ENCODE data around the gene CELF4.

The CELF4 gene

GRCh38 chr18:37253394-37254235, 312.0 kb downstream of the CELF4 start:
- DNase-seq (ENCODE audit: low spot score): no peak

DNA sequence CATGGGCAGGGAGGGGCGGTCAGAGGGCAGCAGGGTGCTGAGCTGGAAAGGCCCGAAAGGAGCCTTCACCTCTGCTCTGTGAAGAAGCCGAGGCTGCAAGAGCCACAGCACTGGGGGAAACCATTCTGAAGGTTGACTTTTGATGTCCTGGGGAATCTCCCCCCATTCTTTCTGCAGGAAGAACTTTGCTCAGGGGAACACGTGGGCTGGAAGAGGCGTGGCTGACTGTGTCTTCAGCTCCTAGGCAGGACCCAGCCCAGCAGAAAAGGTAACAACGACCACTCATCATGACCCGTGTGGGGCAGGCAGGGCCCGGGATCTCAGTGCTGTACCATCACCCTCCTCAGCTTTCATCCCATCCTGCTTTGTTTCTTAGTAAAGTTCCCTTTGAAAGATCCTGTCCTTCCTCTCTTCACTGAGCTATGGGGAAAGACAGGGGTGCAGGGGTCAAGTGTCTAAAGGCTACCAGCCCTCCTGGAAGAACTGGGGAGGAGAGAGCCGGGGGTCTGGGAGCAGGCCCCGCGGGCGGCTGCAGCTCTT, 312.7 kb downstream of the CELF4 start:
- DNase-seq (ENCODE audit: low spot score): no peak

- DNase-seq (ENCODE audit: low spot score): no peak
Measured at GRCh38 chr18:37252342-37252741, 313.3 kb downstream of the CELF4 start.

DNA sequence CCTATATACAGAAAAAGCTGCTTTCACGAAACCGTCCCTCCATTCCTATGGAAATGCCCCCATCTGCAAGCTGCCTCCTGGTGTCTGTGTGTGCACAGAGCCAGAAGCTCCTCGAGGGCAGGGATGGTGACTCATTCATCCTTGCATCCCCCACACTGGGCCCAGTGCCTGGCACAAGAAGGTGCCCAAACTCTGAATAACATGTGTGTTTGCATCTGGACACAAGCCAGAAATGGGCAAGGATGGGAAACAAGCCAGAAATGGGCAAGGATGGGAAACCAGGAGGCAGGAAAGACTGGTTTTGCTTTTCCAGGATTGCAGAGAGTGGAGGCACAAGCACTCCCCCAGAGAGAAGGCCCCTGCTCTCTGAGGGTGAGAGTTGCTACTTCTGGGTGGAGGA, 313.9 kb downstream of the CELF4 start:
- no peak for DNase-seq (ENCODE audit: low spot score)

GRCh38 chr18:37249895-37250618, 315.5 kb downstream of the CELF4 start:
- DNase-seq (ENCODE audit: low spot score): no peak

- no peak for DNase-seq (ENCODE audit: low spot score)
Measured at GRCh38 chr18:37249171-37249886, 316.3 kb downstream of the CELF4 start.

DNA sequence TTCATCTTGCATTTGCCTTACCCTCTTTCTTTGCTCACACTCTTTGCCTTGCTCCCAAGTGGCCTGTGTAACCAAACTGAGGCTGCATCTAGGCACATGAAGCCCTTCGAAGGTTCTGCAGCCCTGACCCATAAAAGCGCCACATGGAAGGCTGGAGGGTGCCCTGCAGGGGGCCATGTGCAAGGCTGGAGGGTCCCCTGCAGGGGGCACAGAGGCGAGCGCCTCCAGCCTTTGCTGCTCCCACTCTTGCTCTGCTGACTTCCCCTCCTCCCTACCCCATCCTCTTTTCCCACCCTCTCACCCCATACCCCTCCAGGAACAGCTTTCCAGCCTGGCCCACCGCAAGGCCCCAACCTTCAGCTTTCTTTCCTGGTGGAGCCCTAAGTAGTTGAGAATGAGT, 317.3 kb downstream of the CELF4 start:
- DNase-seq (ENCODE audit: low spot score): no peak

GRCh38 chr18:37247497-37248161, 318.0 kb downstream of the CELF4 start:
- no peak for DNase-seq (ENCODE audit: low spot score)

GRCh38 chr18:37246779-37247340, 318.7 kb downstream of the CELF4 start:
- no peak for DNase-seq (ENCODE audit: low spot score)

- DNase-seq (ENCODE audit: low spot score): no peak
Measured at GRCh38 chr18:37244618-37245017, 321.0 kb downstream of the CELF4 start.

DNA sequence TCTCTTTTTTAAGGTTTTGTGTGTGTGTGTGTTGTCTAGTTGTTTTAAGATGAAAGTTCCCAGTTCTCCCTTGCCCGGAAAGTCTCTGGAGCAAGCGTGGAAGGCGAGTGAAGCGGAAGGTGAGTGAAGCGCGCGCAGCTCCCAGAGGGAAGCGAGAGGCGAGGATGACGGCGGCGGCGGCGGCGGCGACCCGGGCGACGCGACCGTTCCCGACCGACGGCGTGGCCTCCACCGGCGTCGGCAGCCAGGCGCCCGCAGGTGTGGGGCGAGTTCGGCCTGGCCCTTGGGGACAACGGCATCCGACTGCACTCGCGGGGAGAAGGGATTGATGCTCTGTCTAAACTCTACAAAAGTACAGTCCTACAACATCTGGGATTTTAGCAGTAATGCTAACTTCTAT, 321.9 kb downstream of the CELF4 start:
- no peak for DNase-seq (ENCODE audit: low spot score)

DNA sequence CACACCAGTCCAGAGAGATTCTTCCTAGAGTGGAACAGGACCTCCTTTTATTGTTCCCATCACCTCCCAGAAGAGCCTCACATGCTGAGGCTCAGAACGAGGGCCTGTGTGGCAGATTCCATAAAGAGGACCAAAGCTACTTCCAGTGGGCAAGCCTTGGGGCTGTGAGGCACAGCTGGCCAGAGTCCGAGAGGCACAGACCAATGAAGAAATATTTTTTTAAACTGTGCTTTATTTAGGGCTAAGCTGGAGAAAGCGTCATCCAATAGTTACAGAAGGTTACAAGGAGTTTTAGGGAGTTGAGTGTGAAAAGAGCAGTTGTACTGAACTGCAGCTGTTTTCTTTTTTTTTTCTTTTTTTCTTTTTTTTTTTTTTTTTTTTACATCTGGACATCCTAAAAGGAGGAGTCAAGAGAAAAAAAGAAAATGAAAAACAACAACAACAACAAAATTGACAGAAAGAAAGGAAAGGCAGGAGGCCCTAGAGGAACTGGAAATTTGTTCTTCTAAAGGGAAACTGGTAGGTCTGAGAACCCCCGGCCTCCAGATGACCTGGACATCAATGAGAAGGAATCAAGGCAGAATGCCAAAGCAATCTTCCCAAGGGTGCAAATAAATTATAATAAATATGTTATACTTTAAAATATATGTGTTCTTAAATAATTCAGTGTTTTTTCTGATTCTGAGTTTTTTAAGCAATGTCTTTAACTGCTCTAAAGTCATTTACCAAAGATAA, 322.6 kb downstream of the CELF4 start:
- no peak for DNase-seq (ENCODE audit: low spot score)

- DNase-seq (ENCODE audit: low spot score): no peak
Measured at GRCh38 chr18:37242091-37242490, 323.5 kb downstream of the CELF4 start.

GRCh38 chr18:37238282-37239108, 327.1 kb downstream of the CELF4 start:
- DNase-seq (ENCODE audit: low spot score): no peak

DNA sequence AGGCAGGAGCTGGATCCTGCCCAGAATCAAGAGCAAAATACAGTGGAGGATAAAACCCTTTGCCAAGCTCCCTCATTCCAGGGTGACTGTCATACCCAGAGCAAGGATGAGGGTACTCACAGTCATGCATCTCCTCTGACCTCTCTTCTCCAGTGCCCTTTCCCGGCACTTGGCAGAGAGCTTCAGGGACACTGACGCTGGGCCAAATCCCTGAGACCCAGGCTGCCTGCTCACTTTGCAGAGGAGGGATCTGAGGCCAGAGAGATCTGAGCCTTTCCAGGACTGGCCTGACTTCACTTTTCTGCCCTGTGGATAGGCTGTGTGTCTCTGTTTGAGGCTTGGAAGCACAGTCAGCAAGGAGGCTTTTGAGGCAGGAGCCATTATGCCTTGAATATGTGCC, 330.0 kb downstream of the CELF4 start:
- DNase-seq (ENCODE audit: low spot score): no peak

DNA sequence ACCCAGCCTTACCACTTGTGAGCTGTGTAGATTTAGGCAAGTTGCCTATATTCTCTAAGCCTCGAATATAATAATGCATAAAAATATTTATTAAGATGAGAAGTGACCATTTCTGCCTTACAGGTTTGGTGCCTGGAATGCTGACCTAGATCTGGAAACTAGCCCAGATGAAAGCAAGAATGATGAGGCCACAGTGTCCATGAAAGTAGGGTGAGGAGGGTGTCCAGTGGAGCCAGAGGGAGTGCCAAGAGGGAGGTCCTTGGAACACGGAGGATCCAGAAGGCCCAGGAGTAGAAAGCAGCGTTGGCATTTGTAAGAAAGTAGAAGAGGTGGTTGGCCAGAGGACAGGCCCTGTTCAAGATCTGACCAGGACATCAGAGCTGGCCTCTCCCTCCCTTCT, 334.3 kb downstream of the CELF4 start:
- no peak for DNase-seq (ENCODE audit: low spot score)

DNA sequence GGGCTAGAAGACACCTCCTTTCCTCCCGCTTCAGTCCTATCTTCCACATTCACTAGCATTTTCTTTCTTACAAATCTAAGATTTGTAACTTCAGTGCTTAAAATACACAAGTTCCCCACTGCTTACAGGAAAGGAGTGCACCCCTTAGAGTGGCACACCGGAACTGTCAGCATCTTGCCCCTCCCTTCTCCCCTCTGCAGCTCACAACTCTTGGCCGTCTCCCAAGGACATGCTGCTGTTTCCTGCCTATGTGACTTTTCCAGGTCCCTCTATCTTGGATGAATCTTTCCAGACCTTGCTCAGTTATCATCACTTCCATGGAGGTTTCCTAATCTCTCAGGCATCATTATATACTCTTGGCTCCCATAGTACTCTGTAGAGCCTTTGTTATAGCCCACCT, 334.8 kb downstream of the CELF4 start:
- no peak for DNase-seq (ENCODE audit: low spot score)

- no peak for DNase-seq (ENCODE audit: low spot score)
Measured at GRCh38 chr18:37225279-37225678, 340.3 kb downstream of the CELF4 start.

GRCh38 chr18:37222999-37223378, 342.6 kb downstream of the CELF4 start:
- no peak for DNase-seq (ENCODE audit: low spot score)

DNA sequence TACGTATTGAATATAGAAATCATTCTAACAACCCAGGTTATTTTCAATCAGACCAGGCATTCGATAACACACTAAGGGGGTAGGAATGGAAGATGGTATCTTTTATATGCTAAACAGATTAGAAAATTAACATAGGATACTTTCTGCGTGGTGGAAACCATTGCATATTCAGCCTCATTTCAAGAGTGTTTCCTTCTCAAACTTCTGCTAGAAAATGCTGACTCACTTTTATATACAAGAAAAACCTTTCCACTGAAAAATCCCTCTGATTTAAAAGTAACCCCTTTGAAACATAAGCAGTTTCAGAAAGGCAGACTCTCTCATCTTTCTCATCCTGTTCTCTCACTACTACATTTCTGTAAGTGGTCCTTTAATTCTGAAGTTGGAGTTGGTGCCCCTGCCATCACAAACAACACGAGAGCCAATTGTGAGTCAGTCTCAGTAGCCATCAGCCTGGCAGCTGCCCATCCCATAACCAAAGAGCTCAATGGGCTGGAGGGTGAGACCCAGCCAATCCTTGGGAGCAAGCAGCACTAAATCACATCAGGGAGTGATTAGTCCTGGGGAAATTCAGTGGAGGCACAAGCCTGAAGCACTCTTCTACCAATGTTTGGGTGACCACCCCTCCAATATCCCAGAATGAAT, 343.1 kb downstream of the CELF4 start:
- DNase-seq (ENCODE audit: low spot score): no peak
